Peyer's patch (tissue), 4 donors: ENCODE measurements around the gene PHF21B. TPM values are rescaled to one million over a fixed set of nuclear protein-coding genes. Genes with fewer than 3 reads are reported as not detected.

Experiments used
- DNase-seq, 3 donors: peaks; one replicate each; pipeline ENCODE4 v3.0.0-alpha.2; 2017 to 2019
- H3K27ac ChIP-seq, 4 donors: fragments of 200-600 bp; sonication (generic); one replicate each; pipeline ENCODE4 v1.5.1; 2016 to 2019
- H3K27me3 ChIP-seq, 2 donors: fragments of 200-600 bp; sonication (generic); one replicate each; pipeline ENCODE4 v1.5.1; 2019
- H3K36me3 ChIP-seq, 3 donors: fragments of 200-600 bp; sonication (generic); one replicate each; pipeline ENCODE4 v1.5.1; 2016 to 2019
- H3K4me1 ChIP-seq, 4 donors: fragments of 200-600 bp; sonication (generic); one replicate each; pipeline ENCODE4 v1.5.1; 2016 to 2019
- H3K4me3 ChIP-seq, 4 donors: fragments of 200-600 bp; sonication (generic); 1 replicate in 3 of 4; 2 replicates in 1 of 4; pipeline ENCODE4 v1.5.1; 2016 to 2019; ENCODE audit warnings: mild to moderate bottlenecking in 1 of 4
- H3K9me3 ChIP-seq, 4 donors: fragments of 200-600 bp; sonication (generic); one replicate each; pipeline ENCODE4 v1.5.1; 2016 to 2019; ENCODE audit warnings: mild to moderate bottlenecking in 1 of 4
- POLR2A ChIP-seq, 2 donors: fragments of 450-650 bp; IDR thresholded peaks; one replicate each; pipeline ENCODE4 v1.5.1; 2017; ENCODE audit warnings: antibody characterized with exemption in 2 of 2, mild to moderate bottlenecking in 2 of 2, moderate library complexity in 2 of 2
- total RNA-seq, 4 donors: library from RNA; depleted of rRNA; stranded (reverse); fragments of >200 nt; gene quantifications; one replicate each; pipeline ENCODE4 v1.1.0, GENCODE V29; 2016
- TF ChIP-seq, protein P1 (sequence below), 6 experiments: fragments of 450-650 bp in 4 of 6; fragments of 200-600 bp in 2 of 6; sonication (generic) in 1 of 6; IDR thresholded peaks; one replicate each; pipeline ENCODE4 v1.5.1; 2017 to 2019; ENCODE audit warnings: antibody characterized with exemption in 6 of 6, mild to moderate bottlenecking in 3 of 6, moderate library complexity in 1 of 6

The PHF21B gene
- total RNA-seq, 4 donors from 2014 or later, result not detected

DNA sequence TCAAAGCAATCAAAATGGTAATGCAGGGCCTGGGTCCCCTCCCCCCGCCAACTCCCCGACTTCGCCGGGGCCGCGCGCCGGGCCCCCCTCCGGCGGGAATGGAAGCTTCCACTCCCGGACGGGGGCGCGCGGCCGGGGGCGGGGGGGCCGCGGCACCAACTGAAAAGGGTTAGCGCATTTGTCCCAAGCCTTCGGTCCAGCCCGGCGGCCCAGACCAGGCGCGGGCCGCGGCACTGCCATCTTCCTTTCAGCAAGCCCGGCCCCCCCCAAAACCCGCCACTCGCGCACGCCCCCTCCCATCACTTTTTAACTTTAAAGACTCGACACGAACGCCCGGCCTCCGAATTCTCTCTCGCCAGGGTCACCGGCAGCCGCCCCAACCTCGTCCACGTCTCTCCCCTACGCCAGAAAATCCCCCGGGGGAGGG lies 2.8 kb downstream of the PHF21B start:
- Histone ChIP-seq H3K27me3 (peaks cover 0 to 35% of the 10 kb centered on the region in 2 donors), H3K27ac (peak overlapping the region in 3 of 4 donors; percentile 49 to 63 (median 52)), H3K4me3 (peak overlapping the region; percentile 25 to 49 (median 40)), H3K36me3 (no peaks in the 10 kb centered on the region), H3K4me1 (peaks cover 0 to 31% (median 8%) of the 10 kb centered on the region in 4 donors), H3K9me3 (no peaks in the 10 kb centered on the region)
- no peak for DNase-seq
- TF ChIP-seq POLR2A (IDR thresholded peaks at IDR 0.05), result no peak
- TF ChIP-seq, protein P1, sequence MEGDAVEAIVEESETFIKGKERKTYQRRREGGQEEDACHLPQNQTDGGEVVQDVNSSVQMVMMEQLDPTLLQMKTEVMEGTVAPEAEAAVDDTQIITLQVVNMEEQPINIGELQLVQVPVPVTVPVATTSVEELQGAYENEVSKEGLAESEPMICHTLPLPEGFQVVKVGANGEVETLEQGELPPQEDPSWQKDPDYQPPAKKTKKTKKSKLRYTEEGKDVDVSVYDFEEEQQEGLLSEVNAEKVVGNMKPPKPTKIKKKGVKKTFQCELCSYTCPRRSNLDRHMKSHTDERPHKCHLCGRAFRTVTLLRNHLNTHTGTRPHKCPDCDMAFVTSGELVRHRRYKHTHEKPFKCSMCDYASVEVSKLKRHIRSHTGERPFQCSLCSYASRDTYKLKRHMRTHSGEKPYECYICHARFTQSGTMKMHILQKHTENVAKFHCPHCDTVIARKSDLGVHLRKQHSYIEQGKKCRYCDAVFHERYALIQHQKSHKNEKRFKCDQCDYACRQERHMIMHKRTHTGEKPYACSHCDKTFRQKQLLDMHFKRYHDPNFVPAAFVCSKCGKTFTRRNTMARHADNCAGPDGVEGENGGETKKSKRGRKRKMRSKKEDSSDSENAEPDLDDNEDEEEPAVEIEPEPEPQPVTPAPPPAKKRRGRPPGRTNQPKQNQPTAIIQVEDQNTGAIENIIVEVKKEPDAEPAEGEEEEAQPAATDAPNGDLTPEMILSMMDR (IDR thresholded peaks at IDR 0.05), result no peak

DNA sequence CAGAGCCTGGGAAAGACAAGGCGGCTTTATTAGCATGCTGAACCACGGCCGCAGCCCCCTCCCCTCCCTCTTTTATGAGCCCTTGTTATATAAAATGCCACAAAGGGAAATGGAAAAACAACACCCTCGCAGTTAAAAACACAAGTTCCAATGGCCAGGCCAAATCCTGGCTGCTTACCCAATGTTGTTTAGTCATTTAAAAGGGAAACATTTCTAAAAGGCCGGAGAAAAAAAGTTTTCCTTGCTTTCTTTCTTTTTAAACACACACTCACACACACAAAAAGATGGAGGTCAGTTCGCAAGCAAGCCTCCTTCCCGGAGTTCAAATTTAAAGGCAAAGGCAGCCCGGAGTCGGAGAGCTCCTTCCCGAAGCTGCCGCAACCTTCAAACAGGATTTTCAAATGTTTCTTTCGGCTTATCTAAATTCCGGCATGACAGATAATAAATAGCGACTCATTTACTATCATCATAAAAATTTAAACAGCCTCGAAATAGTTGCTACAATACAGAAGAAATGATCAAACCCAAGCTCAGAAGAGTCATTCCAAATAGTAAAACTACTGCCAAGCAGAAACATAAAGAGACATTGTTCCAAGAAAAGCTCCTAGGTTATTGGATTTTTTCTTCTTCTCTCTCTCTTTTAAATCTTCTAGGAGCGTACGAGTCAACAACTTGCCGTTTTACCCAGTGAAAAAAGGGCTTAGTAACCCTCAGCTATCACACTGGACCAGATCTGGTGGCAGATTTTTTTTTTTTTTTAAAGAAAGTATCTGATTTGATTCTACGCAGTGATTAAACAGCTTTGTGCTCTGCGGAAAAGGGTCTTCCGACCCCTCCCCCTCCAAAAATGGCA lies 3.5 kb downstream of the PHF21B start:
- no peaks in the 10 kb centered on the region for H3K9me3 ChIP-seq
- H3K27me3 ChIP-seq, result peaks cover 0 to 35% of the 10 kb centered on the region in 2 donors
- peak overlapping the region in 1 of 4 donors; percentile 52 for H3K27ac ChIP-seq
- TF ChIP-seq POLR2A (IDR thresholded peaks at IDR 0.05), result no peak
- TF ChIP-seq, protein P1 (IDR thresholded peaks at IDR 0.05), result no peak
- H3K36me3 ChIP-seq, result no peaks in the 10 kb centered on the region
- peak overlapping the region in 3 of 4 donors; percentile 25 to 49 (median 40) for H3K4me3 ChIP-seq
- peaks cover 0 to 31% (median 8%) of the 10 kb centered on the region in 4 donors for H3K4me1 ChIP-seq
- no peak for DNase-seq

DNA sequence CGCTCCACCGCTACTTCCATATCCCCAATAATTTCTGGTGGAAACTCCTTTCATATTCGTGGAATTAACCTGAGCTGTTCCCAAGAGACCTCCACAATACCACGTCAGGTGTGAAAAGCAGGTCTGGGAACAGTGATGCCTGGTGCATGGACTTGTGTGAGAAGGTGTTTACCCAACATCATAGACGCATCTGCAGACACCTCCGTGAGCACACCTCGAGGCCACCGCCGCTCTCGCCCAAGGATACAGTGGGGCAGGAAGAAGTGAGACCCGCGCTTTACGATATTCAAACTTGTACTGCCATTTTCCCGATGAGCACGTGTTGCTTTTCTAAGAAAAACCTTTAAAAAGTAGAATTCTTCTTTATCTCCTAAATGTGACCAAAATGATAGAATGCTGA lies 8.2 kb downstream of the PHF21B start:
- TF ChIP-seq POLR2A (IDR thresholded peaks at IDR 0.05), result no peak
- TF ChIP-seq, protein P1 (IDR thresholded peaks at IDR 0.05), result no peak
- Histone ChIP-seq H3K27me3 (peaks cover 0 to under 1% of the 10 kb centered on the region in 2 donors), H3K4me3 (no peak overlapping the region), H3K36me3 (no peaks in the 10 kb centered on the region), H3K4me1 (no peaks in the 10 kb centered on the region), H3K9me3 (no peaks in the 10 kb centered on the region), H3K27ac (no peak overlapping the region)
- no peak for DNase-seq

DNA sequence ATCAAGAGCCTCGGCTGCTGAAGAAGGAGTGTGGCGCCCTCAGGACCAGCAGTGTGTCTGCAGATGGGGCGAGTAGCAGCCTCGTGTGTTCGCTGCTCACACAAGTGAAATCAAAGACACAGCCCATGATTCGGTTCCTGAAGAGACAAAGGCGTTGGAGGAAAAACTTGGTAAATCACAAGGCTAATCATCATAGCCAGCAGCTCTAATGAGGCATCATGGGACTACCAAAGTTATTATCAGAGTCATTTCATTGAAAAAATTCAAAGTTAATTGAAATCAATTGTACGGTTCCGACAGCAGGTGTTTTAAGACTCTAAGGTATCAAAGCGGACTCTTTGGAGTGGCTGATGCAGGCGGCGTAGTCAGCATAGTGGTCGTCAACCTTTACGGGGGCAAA lies 9.5 kb downstream of the PHF21B start:
- TF ChIP-seq, protein P1 (IDR thresholded peaks at IDR 0.05), result no peak
- TF ChIP-seq POLR2A (IDR thresholded peaks at IDR 0.05), result no peak
- no peak overlapping the region for H3K27ac ChIP-seq

DNA sequence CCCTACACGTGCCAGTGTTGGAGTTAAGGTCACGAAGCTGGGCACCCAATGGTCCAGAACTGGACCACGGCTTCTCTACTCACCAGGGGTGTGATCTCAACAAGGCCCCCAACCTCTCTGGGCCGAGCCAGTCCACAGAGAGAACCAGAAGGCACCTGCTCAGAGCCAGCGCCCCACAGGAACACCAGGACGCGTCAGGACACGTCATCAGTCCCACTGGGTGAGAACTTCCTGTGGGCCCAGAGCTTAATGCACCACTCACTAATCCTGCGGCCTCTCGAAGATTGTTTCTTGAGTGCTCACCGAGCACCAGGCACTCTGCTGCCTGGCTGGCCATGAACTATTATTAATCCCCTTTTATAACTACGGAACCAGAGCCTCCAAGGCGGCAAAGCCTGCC lies 10.1 kb downstream of the PHF21B start:
- Histone ChIP-seq H3K27me3 (no peaks in the 10 kb centered on the region), H3K36me3 (no peaks in the 10 kb centered on the region), H3K27ac (no peak overlapping the region), H3K4me1 (no peaks in the 10 kb centered on the region), H3K9me3 (no peaks in the 10 kb centered on the region), H3K4me3 (no peak overlapping the region)
- DNase-seq, result no peak
- TF ChIP-seq POLR2A (IDR thresholded peaks at IDR 0.05), result no peak
- TF ChIP-seq, protein P1 (IDR thresholded peaks at IDR 0.05), result no peak

More for the DNA sequence above, 9.5 kb downstream of the PHF21B start:
- Histone ChIP-seq H3K27me3 (no peaks in the 10 kb centered on the region), H3K36me3 (no peaks in the 10 kb centered on the region), H3K4me1 (no peaks in the 10 kb centered on the region), H3K4me3 (no peak overlapping the region), H3K9me3 (no peaks in the 10 kb centered on the region)
- DNase-seq, result no peak
